Naive thymus-derived CD8-positive, alpha-beta T cell (primary cell): ENCODE results near the gene GYPC. TPM values are rescaled to one million over a fixed set of nuclear protein-coding genes. Genes with fewer than 3 reads are reported as not detected.
A peak's percentile ranks its signal among the peaks of the same experiment; 100 is the strongest.
"Not testable (repeated sequence)": the region's sequence is repeated elsewhere in the genome, so short reads cannot be mapped to it uniquely, and the experiment has no call there.

Experiments
- ATAC-seq, 2 donors: fragments of 150-1000 bp; cut with Tn5 transposase in 1 of 2; sonication (Bioruptor Pico), chemical (Tn5 transposase) in 1 of 2; 1 replicate in 1 of 2; 2 replicates in 1 of 2; pipeline ENCODE4 v1.10.0; 2021; ENCODE audit warnings: mild to moderate bottlenecking in 2 of 2, moderate library complexity in 2 of 2
- POLR2A ChIA-PET: fragments of 350-600 bp; sonication (Branson Sonifier 250); formaldehyde crosslinking; loops from one replicate; lab custom pipeline; 2021; ENCODE audit warnings: antibody characterized with exemption; lab: Charles Lee
- DNase-seq, 10 donors: peaks; one replicate each; pipeline versions ENCODE4 v3.0.0 to v3.0.0-alpha.2; 2020 to 2022
- H3K27ac Mint-ChIP-seq, 10 donors: one replicate each; pipeline ENCODE4 v1.8.0; 2020 to 2022; ENCODE audit warnings: mild to moderate bottlenecking in 10 of 10, mixed read lengths in 10 of 10, moderate library complexity in 4 of 10, inconsistent platforms in 1 of 10
- H3K27me3 Mint-ChIP-seq, 5 donors: one replicate each; pipeline ENCODE4 v1.8.0; 2021 to 2022; ENCODE audit warnings: mixed read lengths in 5 of 5
- H3K36me3 Mint-ChIP-seq, 3 donors: one replicate each; pipeline ENCODE4 v1.8.0; 2020 to 2022; ENCODE audit warnings: mixed read lengths in 3 of 3, mild to moderate bottlenecking in 2 of 3, inconsistent platforms in 1 of 3
- H3K4me1 Mint-ChIP-seq, 4 donors: one replicate each; pipeline ENCODE4 v1.8.0; 2021 to 2022; ENCODE audit warnings: mixed read lengths in 4 of 4
- H3K4me3 Mint-ChIP-seq, 10 donors: one replicate each; pipeline ENCODE4 v1.8.0; 2020 to 2022; ENCODE audit warnings: mild to moderate bottlenecking in 10 of 10, mixed read lengths in 10 of 10, moderate library complexity in 6 of 10, inconsistent platforms in 1 of 10
- H3K9me3 Mint-ChIP-seq, 9 donors: one replicate each; pipeline ENCODE4 v1.8.0; 2020 to 2022; ENCODE audit warnings: mixed read lengths in 9 of 9, mild to moderate bottlenecking in 3 of 9, inconsistent platforms in 1 of 9, moderate library complexity in 1 of 9
- polyA plus RNA-seq, 3 donors: library from polyadenylated mRNA; unstranded; fragments of 300-500 nt; fragmentation: Illumina TruSeq; gene quantifications; one replicate each; pipeline ENCODE4 v1.2.3, GENCODE V29; 2021
- total RNA-seq, 8 experiments: library from RNA in 2 of 8; stranded (reverse) in 2 of 8; gene quantifications; one replicate each; pipeline ENCODE4 v1.2.3 and lab custom pipeline; 2021 to 2026

Gene GYPC
- total and polyA plus RNA-seq, 5 experiments from 2014 or later, result 151 to 303 (median 199) TPM

DNA sequence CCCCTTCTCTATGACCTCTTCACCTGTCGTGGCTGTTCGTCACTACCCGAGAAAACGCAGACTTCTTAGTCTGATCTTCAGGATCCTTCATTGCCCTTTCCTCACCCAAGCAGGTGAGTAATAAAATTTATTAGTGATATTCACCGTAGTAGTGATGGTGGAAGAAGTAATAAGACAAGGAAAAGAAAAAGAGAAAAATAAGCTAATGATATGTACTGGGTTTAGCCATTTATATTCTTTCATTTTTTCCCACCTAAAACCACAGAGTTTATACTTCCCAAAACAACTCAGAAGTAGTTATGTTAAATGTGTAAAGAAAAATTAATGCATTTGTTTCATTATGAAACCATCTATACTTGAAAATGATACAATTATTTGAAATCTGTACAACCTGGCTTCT lies 19.7 kb downstream of the GYPC start:
- H3K36me3 Mint-ChIP-seq, result peaks cover 10 to 72% (median 30%) of the 10 kb centered on the region in 3 donors
- H3K9me3 Mint-ChIP-seq, result peaks cover 0 to 13% (median 6%) of the 10 kb centered on the region in 9 donors
- POLR2A ChIA-PET, result interaction anchor here (1.2 kb wide), 1 partner anchor 16 kb away, joined by 3 read pairs; no protein-coding TSS in a partner anchor
- peaks cover 49 to 84% (median 75%) of the 10 kb centered on the region in 4 donors for H3K4me1 Mint-ChIP-seq
- DNase-seq (no peak), ATAC-seq (no peak)
- H3K27me3 Mint-ChIP-seq, result no peaks in the 10 kb centered on the region
- peak overlapping the region in 1 of 10 donors; percentile 18 for H3K4me3 Mint-ChIP-seq
- peak overlapping the region in 6 of 10 donors; percentile 49 to 93 (median 76) for H3K27ac Mint-ChIP-seq

DNA sequence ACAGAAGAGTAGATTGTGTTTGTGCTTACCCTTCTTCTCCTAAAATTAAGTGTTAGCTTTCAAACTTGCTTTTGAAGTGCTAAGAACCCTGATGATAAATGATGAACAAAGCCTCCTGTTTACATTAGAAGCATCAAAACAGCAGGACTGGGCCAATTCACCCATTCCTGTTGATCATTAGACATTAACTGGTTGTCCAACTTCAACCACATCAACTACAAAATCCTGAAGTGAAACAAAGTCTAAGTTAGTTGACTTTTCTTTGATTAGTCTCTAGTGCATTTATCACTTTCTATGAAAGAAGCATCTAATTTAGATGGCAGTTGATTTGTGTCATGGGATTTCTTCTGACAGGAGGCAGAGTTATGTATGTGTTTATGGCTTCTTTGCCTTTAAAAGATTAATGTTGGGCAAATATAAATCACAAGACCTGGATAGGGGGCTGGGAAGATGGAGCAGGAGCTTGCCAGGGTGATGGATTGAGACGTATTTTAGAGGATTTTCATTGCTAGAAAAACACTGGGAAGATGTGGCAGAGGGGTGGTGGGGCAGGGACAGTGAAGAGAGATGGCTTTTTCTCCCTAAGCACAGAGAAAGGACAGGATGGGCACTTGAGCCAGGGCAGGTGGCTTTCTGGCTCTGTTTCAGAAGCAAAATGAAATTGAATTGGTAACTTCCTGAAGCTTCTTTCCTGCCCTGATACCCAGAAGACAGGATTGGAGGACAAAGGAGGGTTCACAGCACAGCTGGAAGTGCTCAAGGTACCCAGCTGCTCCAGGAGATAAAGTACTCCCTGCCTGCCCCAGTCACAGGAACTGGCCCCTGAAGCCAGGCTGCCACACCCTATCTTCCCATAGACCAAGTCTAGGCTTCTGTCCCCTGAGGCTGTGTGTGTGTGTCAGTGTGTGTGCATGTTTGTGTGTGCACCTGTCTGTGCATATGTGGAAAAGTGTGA lies 20.5 kb downstream of the GYPC start:
- H3K9me3 Mint-ChIP-seq, result peaks cover 0 to 13% (median 6%) of the 10 kb centered on the region in 9 donors
- POLR2A ChIA-PET, result interaction anchor here (1.2 kb wide), 1 partner anchor 15 kb away, joined by 3 read pairs; no protein-coding TSS in a partner anchor
- H3K4me3 Mint-ChIP-seq, result peak overlapping the region in 7 of 10 donors; percentile 5 to 76 (median 39)
- ATAC-seq, result no peak
- no peaks in the 10 kb centered on the region for H3K27me3 Mint-ChIP-seq
- H3K4me1 Mint-ChIP-seq, result peaks cover 47 to 85% (median 71%) of the 10 kb centered on the region in 4 donors
- peak overlapping the region; percentile 49 to 94 (median 82) for H3K27ac Mint-ChIP-seq
- peaks cover 10 to 76% (median 34%) of the 10 kb centered on the region in 3 donors for H3K36me3 Mint-ChIP-seq
- no peak for DNase-seq

DNA sequence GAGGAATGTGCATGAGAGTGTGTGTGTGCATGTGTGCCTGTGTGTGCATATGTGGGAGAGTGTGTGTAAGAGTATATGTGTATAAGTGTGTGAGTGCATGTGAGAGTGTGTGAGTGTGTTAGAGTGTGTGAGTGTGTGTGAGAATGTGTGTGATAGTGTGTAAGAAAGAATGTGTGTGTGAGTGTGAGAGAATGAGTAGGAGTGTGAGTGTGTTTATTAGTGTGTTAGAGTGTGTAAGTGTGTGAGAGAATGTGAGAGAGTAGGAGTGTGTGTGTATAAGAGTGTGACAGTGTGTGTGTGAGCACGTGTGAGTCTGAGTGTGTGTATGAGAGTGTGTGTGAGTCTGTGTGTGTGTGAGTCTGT lies 21.2 kb downstream of the GYPC start:
- Mint-ChIP-seq H3K27ac (peak overlapping the region; percentile 49 to 94 (median 68)), H3K4me1 (peaks cover 43 to 84% (median 68%) of the 10 kb centered on the region in 4 donors), H3K36me3 (peaks cover 10 to 76% (median 34%) of the 10 kb centered on the region in 3 donors), H3K4me3 (peak overlapping the region in 4 of 10 donors; percentile 0 to 52 (median 12)), H3K9me3 (peaks cover 0 to 13% (median 6%) of the 10 kb centered on the region in 9 donors), H3K27me3 (no peaks in the 10 kb centered on the region)
- POLR2A ChIA-PET, result no interaction called here
- DNase-seq (no peak), ATAC-seq (no peak)

DNA sequence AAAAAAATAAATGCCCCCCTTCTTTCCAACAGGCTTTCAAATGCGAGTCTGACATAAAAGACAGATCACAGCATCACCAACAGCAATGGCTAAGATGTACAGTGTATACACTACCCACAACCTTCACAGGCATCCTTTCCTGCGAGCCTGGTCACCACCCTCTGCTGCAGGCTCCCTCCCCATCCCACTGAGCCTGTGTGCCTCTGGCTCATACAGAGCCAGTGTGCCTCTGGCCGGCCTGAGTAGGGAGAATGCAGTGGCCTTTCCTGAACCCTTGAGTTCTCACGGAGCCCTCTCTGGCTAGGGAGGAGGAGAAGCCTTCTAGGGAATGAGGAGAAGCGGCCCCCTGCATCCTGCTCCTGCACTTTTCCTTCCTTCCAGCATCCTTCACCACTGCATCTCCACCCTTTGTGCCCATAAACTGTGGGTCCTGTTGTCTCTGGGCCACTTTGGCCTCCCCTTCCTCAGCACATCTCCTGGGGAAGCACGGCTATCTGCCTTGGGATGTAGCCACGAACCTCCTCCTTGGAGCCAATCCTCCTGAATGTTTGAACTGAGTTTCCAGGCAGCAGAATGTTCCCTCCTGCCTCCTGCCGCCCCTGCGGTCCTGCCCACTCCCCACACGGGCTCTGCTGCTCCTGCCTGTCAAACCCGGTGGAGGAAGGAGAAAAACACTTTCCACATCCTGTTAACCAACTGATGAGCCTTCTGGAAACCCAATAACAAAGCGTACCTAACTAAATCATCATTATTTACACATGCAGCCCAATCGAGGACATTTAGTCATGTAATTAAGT lies 22.5 kb downstream of the GYPC start:
- no peak for ATAC-seq
- Mint-ChIP-seq H3K9me3 (peaks cover 0 to 13% (median 6%) of the 10 kb centered on the region in 9 donors), H3K27me3 (no peaks in the 10 kb centered on the region), H3K4me3 (peak overlapping the region in 5 of 10 donors; percentile 3 to 80 (median 33)), H3K4me1 (peaks cover 46 to 82% (median 67%) of the 10 kb centered on the region in 4 donors), H3K27ac (peak overlapping the region; percentile 38 to 92 (median 77)), H3K36me3 (peaks cover 10 to 80% (median 40%) of the 10 kb centered on the region in 3 donors)
- peak in 1 of 10 donors; percentile 35 for DNase-seq
- POLR2A ChIA-PET, result no interaction called here

DNA sequence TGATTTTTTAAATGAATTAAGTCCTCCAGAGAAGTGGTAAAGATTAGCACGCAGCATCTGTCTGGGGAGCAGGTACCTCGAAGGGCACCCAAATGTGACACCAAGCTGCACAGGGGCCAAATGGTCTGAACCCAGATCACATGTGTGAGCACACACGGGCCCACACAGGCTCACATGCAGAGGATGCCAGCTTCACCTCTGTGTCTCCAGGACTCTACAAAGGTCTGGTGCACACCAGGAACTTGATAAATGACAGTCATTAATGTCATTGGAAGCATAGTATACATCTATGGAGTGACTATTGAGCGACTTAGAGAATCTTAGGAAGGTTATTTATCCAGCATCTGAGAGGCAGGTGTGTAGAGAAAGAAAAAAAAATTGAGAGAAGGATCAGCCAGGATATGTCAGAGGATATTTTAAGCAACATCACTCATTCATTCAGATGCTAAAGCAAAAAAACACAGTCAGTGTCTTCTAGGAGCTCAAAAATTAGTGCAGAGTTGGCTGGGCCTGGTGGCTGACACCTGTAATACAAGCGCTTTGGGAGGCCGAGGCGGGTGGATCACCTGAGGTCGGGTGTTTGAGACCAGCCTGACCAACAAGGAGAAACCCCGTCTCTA lies 23.2 kb downstream of the GYPC start:
- H3K4me3 Mint-ChIP-seq, result peak overlapping the region in 1 of 10 donors; percentile 26
- no peak for DNase-seq
- peaks cover 10 to 81% (median 40%) of the 10 kb centered on the region in 3 donors for H3K36me3 Mint-ChIP-seq
- no peaks in the 10 kb centered on the region for H3K27me3 Mint-ChIP-seq
- no peak for ATAC-seq
- H3K27ac Mint-ChIP-seq, result peak overlapping the region in 9 of 10 donors; percentile 1 to 91 (median 72)
- POLR2A ChIA-PET, result no interaction called here
- H3K9me3 Mint-ChIP-seq, result peaks cover 0 to 13% (median 6%) of the 10 kb centered on the region in 9 donors
- H3K4me1 Mint-ChIP-seq, result peaks cover 47 to 87% (median 70%) of the 10 kb centered on the region in 4 donors

DNA sequence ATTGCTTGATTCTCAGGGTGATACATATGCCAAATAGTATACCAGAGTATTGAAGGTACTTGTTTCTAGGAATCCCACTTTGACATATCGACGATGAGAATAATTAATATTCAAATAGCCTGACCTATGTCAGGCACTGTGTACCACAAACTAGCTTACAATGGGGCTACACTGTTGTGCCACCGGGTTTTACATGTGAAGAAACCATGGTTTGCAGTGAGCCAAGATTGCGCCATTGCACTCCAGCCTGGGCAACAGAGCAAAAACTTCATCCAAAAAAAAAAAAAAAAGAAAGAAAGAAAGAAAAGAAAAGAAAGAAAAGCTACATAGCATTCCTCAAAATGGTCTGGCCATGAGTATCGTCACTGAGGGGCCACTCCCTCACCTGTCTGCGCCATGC lies 25.5 kb downstream of the GYPC start:
- peak overlapping the region in 7 of 10 donors; percentile 7 to 75 (median 57) for H3K27ac Mint-ChIP-seq
- H3K4me3 Mint-ChIP-seq, result no peak overlapping the region
- H3K27me3 Mint-ChIP-seq, result no peaks in the 10 kb centered on the region

DNA sequence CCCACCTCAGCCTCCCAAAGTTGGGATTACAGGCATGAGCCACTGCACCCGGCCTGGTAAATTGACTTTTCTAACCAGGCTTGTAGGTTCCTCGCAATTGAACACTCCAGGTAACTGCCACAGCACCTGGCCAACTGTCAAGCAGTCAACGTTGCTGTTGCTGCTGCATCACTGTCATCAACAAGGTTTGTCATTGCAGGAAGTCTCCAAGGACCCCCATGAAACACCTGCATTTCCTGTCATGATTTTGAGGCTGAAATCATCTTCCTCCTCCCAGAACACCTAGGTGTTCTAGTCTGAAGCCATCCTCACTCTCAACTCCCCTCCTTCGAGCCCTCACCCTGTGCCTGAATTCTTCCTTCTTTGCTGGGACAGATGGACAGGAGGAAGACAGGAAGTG lies 29.7 kb downstream of the GYPC start:
- Mint-ChIP-seq H3K4me1 (peaks cover 34 to 87% (median 60%) of the 10 kb centered on the region in 4 donors), H3K27me3 (no peaks in the 10 kb centered on the region), H3K27ac (peak overlapping the region; percentile 81 to 91 (median 90)), H3K4me3 (peak overlapping the region in 8 of 10 donors; percentile 20 to 56 (median 40)), H3K9me3 (peaks cover 0 to 8% (median 0%) of the 10 kb centered on the region in 9 donors), H3K36me3 (peaks cover 0 to 60% (median 48%) of the 10 kb centered on the region in 3 donors)
- peak; percentile 42 to 71 for ATAC-seq
- peak in 3 of 10 donors; percentile 12 to 27 (median 15) for DNase-seq
- POLR2A ChIA-PET, result no interaction called here

More for the DNA sequence above, 25.5 kb downstream of the GYPC start:
- Mint-ChIP-seq H3K36me3 (peaks cover 0 to 73% (median 27%) of the 10 kb centered on the region in 3 donors), H3K4me1 (peaks cover 47 to 94% (median 76%) of the 10 kb centered on the region in 4 donors), H3K9me3 (no peaks in the 10 kb centered on the region)
- POLR2A ChIA-PET, result interaction anchor here (0.7 to 1.2 kb wide), 2 partner anchors 19 to 21 kb away, joined by 3 to 4 read pairs; no protein-coding TSS in a partner anchor
- ATAC-seq, result no peak
- no peak for DNase-seq

DNA sequence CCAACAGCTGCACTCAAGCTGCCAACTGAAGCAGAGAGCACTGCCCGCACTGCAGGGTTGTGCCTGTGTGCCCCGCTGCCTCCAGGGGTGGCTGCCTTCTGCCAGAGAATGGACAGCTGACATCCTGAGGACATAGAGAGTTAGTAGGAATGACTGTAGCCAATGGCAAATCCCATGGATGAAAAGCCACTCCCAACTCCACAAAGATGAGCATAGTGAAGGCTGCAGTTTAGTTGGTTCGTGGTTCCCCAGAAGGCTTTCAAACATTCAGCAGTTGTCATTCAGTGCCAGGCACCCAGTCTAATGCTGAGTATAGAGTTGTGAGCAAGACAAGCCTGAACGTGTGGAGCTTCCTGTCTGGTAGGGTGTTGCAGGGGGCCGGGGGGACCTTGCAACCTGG lies 30.3 kb downstream of the GYPC start:
- peaks cover 33 to 89% (median 60%) of the 10 kb centered on the region in 4 donors for H3K4me1 Mint-ChIP-seq
- no peaks in the 10 kb centered on the region for H3K27me3 Mint-ChIP-seq
- H3K27ac Mint-ChIP-seq, result peak overlapping the region in 8 of 10 donors; percentile 29 to 91 (median 90)
- peak overlapping the region in 5 of 10 donors; percentile 7 to 56 (median 41) for H3K4me3 Mint-ChIP-seq
- peaks cover 0 to 61% (median 48%) of the 10 kb centered on the region in 3 donors for H3K36me3 Mint-ChIP-seq
- ATAC-seq (no peak), DNase-seq (no peak)
- peaks cover 0 to 8% (median 0%) of the 10 kb centered on the region in 9 donors for H3K9me3 Mint-ChIP-seq
- POLR2A ChIA-PET, result interaction anchor here (1.7 kb wide), 1 partner anchor 23 kb away, joined by 5 read pairs; no protein-coding TSS in a partner anchor

DNA sequence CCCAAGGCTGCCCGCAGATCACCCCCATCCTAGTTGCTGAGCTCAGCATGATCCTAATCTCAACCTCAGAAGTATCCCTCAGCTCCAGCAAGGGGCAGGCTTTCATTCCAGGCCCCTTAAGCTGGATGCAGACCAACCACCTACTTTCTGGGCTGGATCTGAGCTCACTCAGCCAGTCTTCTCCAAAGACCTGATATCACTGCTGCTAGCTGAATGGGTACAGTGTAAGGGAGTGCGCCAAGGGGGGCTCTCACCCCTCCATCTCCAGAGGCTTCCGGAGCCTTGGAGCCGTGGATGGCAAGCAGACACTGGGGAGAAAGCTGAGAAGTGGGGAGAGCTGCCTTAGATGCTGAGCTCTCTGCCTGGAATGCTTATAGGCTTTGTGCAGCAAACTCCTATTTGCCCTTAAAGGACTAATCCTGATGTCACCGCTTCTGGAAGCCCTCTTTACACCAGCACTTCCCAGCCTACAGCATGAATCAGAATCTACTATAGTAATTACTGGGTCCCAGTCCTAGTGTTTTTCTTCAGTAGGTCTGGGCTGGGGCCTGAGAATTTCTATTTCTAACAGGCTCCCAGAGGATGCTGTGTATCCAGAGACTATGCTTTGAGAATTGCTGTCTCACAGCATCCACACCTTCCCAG lies 31.0 kb downstream of the GYPC start:
- POLR2A ChIA-PET, result interaction anchor here (1.0 to 1.7 kb wide), 2 partner anchors 24 to 30 kb away, joined by 3 to 5 read pairs; no protein-coding TSS in a partner anchor
- H3K4me3 Mint-ChIP-seq, result peak overlapping the region in 2 of 10 donors; percentile 7 to 14
- ATAC-seq (no peak), DNase-seq (no peak)
- no peaks in the 10 kb centered on the region for H3K27me3 Mint-ChIP-seq
- H3K9me3 Mint-ChIP-seq, result peaks cover 0 to 8% (median 0%) of the 10 kb centered on the region in 9 donors
- H3K36me3 Mint-ChIP-seq, result peaks cover 5 to 64% (median 54%) of the 10 kb centered on the region in 3 donors
- peak overlapping the region in 9 of 10 donors; percentile 49 to 91 (median 79) for H3K27ac Mint-ChIP-seq
- H3K4me1 Mint-ChIP-seq, result peaks cover 31 to 89% (median 58%) of the 10 kb centered on the region in 4 donors

DNA sequence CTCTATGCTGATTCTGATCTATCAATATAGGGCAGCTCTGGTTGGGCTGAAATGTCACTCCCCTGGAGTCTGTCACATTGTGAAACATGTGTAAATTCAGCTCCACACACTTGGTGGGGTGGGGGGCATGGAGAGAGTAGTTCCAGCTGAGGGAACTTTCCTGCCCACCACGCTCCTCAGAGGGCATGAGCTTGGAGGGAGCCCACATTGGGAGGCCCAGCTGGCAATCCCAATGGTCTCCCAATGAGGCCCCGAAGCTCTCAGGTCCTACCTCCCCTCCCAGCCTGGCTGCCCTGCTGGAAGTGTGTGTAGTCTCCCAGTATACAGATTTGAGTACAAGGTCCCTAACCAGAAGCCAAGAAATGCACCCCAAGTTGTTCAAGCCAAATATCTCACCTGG lies 31.5 kb downstream of the GYPC start:
- Mint-ChIP-seq H3K9me3 (peaks cover 0 to 8% (median under 1%) of the 10 kb centered on the region in 9 donors), H3K27me3 (no peaks in the 10 kb centered on the region), H3K36me3 (peaks cover 5 to 65% (median 58%) of the 10 kb centered on the region in 3 donors), H3K4me1 (peaks cover 28 to 87% (median 56%) of the 10 kb centered on the region in 4 donors), H3K4me3 (no peak overlapping the region), H3K27ac (peak overlapping the region in 7 of 10 donors; percentile 48 to 75 (median 66))
- POLR2A ChIA-PET, result interaction anchor here (1.0 to 1.7 kb wide), 2 partner anchors 25 to 30 kb away, joined by 3 to 5 read pairs; no protein-coding TSS in a partner anchor
- ATAC-seq (no peak), DNase-seq (no peak)

DNA sequence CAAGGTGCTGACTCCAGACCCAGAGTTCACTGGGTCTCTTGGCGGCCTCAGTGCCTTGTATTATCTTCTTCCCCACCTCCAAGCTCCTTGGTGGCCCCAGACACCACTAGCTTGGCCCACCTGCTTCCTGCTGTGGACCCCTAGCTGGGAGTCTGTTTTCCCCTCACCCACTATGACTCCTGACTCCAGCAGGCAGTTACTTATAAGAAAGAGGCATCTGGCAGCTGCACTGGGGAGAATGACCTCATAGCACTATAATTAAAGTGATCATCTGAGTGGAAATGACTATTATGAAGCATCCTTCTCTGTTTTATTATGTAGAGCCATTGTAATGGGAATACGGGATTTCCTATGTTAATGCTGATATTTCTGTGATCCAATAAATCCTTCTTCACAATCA lies 32.6 kb downstream of the GYPC start:
- ATAC-seq, H3K4me3 Mint-ChIP-seq, POLR2A ChIA-PET, H3K27me3 Mint-ChIP-seq, DNase-seq: not testable (repeated sequence)
- H3K4me1 Mint-ChIP-seq, result peaks cover 21 to 76% (median 46%) of the 10 kb centered on the region in 4 donors
- H3K9me3 Mint-ChIP-seq, result peaks cover 0 to 11% (median 6%) of the 10 kb centered on the region in 9 donors
- peaks cover 11 to 64% (median 59%) of the 10 kb centered on the region in 3 donors for H3K36me3 Mint-ChIP-seq
- H3K27ac Mint-ChIP-seq, result peak overlapping the region in 6 of 10 donors; percentile 25 to 81 (median 64)
